8988T (cell line): ENCODE results near the gene BCL2L14.

Source experiments
- DNase-seq: peaks from one replicate; pipeline ENCODE4 v3.0.0; 2011

Gene BCL2L14

GRCh38 chr12:12070674-12071656 is at the start of gene BCL2L14:
Gene BCL2L14, plus strand, starts transcription at chr12:12070939. Its CDS starts 8,367 bp downstream, at chr12:12079306.
- DNase-seq = no peak

- no peak for DNase-seq
Measured at GRCh38 chr12:12022306-12022936, 48.3 kb upstream of the BCL2L14 start.

- no peak for DNase-seq
Measured at GRCh38 chr12:12023456-12023855, 47.3 kb upstream of the BCL2L14 start.

GRCh38 chr12:12024911-12025682 is 45.6 kb upstream of the BCL2L14 start:
- no peak for DNase-seq

GRCh38 chr12:12025799-12026386 is 44.8 kb upstream of the BCL2L14 start:
- DNase-seq = no peak

GRCh38 chr12:12028668-12029402 is 41.9 kb upstream of the BCL2L14 start:
- DNase-seq = no peak

- DNase-seq = no peak
Measured at GRCh38 chr12:12029653-12030052, 41.1 kb upstream of the BCL2L14 start.

- DNase-seq = no peak
Measured at GRCh38 chr12:12032260-12032791, 38.4 kb upstream of the BCL2L14 start.

GRCh38 chr12:12032851-12033797 is 37.6 kb upstream of the BCL2L14 start:
- DNase-seq = no peak

- no peak for DNase-seq
Measured at GRCh38 chr12:12033824-12034223, 36.9 kb upstream of the BCL2L14 start.

- DNase-seq = no peak
Measured at GRCh38 chr12:12034344-12034743, 36.4 kb upstream of the BCL2L14 start.

GRCh38 chr12:12035229-12035628 is 35.5 kb upstream of the BCL2L14 start:
- no peak for DNase-seq

- DNase-seq = no peak
Measured at GRCh38 chr12:12036901-12037300, 33.8 kb upstream of the BCL2L14 start.

GRCh38 chr12:12039897-12040296 is 30.8 kb upstream of the BCL2L14 start:
- no peak for DNase-seq

- DNase-seq = no peak
Measured at GRCh38 chr12:12046401-12046800, 24.3 kb upstream of the BCL2L14 start.

GRCh38 chr12:12047682-12048081 is 23.1 kb upstream of the BCL2L14 start:
- DNase-seq = no peak

GRCh38 chr12:12048266-12048665 is 22.5 kb upstream of the BCL2L14 start:
- no peak for DNase-seq

GRCh38 chr12:12048714-12049113 is 22.0 kb upstream of the BCL2L14 start:
- DNase-seq = no peak

GRCh38 chr12:12051668-12052067 is 19.1 kb upstream of the BCL2L14 start:
- no peak for DNase-seq

GRCh38 chr12:12054993-12055392 is 15.7 kb upstream of the BCL2L14 start:
- DNase-seq = no peak

- no peak for DNase-seq
Measured at GRCh38 chr12:12056951-12057350, 13.8 kb upstream of the BCL2L14 start.
